Endothelial cell of hepatic sinusoid (primary cell): ENCODE data around the gene CXorf49B.
"Not testable (repeated sequence)": the region's sequence is repeated elsewhere in the genome, so short reads cannot be mapped to it uniquely, and the experiment has no call there.

Experiments
- in situ Hi-C: cut with HindIII; loops from 2 replicates; pipeline ENCODE4 v1.10.0; 2017; ENCODE audit warnings: low sequenced_read_pairs

CXorf49B gene

DNA sequence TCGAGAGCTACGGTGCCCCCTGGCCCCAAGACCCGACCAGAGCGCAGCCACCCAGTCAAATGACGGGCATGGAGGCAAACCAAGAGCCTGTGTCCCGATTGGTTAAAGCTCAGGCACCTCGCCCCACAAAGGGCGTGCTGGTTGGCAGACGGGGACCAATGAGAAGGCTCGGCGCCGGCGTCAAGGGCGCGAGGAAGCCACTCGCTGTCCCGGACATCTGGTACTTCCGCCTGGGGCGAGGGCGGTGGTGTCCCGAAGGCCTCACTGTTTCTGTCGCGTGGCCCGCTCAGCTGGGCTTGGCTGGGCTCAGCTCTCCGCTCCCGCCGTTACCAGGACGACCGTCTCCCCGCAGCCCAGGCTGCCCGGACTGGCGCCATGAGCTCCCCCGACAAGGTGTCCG, at the start of gene CXorf49B:
Gene CXorf49B (plus strand): TSS at position 301 of the 400 bp plus-strand sequence. CDS start 75 bp downstream, at position 376.
- in situ Hi-C loops, result not testable (repeated sequence)

DNA sequence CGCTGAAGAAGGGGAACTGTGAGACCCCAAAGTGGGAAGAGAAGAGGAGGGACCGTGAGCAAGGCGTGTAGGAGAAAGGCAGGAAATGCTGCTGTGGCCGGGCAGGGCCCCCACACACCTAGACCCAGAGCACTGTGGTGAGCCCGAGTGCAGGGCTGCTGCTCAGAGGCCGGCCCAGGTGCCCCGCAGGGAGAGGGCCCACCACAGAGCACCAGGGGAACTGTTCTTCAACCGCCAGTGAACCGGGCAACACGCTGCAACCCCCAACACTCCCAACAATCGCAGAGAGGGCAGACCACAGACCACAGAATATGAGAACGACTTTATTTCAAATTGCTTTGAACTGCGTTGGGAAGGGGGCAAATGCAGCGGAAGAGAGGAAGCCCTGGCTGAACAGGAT, 49.1 kb upstream of the CXorf49B start:
- in situ Hi-C loops, result not testable (repeated sequence)

DNA sequence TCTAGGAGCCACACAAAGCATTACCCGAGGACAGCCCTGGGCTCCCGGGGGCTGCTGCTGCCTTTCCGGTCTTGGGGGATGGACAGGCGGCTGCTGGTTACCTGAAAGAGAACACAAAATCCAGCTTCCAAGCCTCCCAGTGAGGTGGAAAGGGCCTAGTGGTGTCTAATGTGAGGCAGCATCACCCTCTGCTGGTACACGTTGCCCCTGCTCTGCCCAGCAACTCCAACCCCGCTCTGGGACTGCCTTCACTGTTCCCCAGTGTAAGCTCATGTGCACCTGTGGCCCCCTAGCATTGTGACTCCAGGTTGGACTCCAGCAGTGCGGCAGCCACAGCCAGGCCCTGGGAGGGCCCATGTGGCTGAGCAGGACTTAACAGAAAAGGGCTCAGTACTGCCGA, 47.6 kb upstream of the CXorf49B start:
- in situ Hi-C loops, result not testable (repeated sequence)

DNA sequence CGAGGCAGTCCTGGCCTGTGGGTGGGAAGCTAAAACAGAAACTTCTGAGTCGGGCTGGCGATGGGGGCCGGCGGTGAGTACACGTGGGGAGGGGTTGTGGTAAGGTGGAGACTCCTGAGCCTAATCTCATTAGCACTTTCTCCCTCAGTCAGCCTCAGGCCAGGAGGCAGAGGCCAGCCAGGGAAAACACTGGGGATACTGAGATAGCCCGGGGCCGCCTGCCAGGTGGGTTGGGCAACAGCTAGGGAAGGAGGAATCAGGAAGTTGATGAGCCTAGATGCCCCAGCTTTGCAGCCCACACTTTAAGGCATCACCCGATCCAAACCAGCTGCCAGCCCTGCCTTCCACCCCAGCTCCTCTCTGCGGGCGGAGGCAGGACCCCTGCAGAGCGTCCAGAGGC, 46.8 kb upstream of the CXorf49B start:
- in situ Hi-C loops, result not testable (repeated sequence)

DNA sequence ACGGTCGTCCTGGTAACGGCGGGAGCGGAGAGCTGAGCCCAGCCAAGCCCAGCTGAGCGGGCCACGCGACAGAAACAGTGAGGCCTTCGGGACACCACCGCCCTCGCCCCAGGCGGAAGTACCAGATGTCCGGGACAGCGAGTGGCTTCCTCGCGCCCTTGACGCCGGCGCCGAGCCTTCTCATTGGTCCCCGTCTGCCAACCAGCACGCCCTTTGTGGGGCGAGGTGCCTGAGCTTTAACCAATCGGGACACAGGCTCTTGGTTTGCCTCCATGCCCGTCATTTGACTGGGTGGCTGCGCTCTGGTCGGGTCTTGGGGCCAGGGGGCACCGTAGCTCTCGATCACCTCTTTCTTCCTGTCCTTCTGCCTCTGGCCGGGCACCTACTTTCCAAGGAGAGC, 45.0 kb upstream of the CXorf49B start, which contains the start of gene CXorf49:
Gene CXorf49 (minus strand): TSS at position 101 of the 400 bp plus-strand sequence. CDS start 134 bp downstream, outside the sequence.
- in situ Hi-C loops, result not testable (repeated sequence)

DNA sequence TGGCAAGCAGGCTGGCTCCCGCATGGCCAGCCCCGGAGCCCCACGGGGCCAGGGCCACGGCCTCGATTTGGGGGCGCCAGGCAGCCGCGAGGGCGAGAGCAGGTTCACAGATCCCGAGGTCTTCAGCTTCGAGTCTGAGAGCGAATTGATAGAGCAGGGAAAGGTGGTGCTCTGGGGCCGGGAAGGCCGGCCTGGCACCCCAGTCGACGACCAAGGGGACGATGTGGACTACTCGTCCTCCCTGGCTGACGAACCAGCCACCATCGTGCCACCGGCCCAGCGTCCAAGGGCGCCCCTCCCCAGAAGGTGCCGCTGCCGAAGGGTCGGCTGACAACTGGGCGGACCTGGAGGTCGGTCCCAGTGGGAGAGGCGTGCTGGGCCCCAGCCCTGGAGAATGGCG, 44.0 kb upstream of the CXorf49B start:
- in situ Hi-C loops, result not testable (repeated sequence)

DNA sequence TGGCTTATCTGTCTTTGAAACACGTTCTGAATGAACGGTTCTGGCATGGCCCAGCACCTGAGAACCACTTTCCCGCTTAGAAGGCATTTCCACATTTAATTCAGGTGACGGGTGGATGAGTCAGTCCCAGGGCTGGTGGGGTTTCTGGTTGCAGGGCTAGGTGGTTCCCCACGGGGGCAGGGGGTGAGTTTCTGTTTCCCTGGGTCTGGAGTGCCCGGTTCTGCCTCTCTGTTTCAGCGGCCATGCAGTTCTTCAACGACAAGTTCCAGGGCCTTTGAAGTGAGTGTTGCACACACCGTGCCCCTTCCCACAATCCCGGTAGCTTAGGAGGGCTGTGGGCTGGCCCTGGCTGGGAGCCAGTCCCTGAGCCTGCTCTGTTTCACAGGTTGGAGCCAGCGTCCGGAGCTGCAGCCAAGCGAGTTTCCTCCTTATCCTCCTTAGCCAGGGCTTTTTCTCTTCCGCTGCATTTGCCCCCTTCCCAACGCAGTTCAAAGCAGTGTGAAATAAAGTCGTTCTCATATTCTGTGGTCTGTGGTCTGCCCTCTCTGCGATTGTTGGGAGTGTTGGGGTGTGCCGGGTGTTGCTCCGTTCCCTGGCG, 42.8 kb upstream of the CXorf49B start:
- in situ Hi-C loops, result not testable (repeated sequence)

DNA sequence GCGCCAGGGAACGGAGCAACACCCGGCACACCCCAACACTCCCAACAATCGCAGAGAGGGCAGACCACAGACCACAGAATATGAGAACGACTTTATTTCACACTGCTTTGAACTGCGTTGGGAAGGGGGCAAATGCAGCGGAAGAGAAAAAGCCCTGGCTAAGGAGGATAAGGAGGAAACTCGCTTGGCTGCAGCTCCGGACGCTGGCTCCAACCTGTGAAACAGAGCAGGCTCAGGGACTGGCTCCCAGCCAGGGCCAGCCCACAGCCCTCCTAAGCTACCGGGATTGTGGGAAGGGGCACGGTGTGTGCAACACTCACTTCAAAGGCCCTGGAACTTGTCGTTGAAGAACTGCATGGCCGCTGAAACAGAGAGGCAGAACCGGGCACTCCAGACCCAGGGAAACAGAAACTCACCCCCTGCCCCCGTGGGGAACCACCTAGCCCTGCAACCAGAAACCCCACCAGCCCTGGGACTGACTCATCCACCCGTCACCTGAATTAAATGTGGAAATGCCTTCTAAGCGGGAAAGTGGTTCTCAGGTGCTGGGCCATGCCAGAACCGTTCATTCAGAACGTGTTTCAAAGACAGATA, 2.4 kb upstream of the CXorf49B start:
- in situ Hi-C loops, result not testable (repeated sequence)

DNA sequence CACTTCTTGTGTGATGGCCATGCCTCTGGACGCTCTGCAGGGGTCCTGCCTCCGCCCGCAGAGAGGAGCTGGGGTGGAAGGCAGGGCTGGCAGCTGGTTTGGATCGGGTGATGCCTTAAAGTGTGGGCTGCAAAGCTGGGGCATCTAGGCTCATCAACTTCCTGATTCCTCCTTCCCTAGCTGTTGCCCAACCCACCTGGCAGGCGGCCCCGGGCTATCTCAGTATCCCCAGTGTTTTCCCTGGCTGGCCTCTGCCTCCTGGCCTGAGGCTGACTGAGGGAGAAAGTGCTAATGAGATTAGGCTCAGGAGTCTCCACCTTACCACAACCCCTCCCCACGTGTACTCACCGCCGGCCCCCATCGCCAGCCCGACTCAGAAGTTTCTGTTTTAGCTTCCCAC, 1.7 kb downstream of the CXorf49B start:
- in situ Hi-C loops, result not testable (repeated sequence)

DNA sequence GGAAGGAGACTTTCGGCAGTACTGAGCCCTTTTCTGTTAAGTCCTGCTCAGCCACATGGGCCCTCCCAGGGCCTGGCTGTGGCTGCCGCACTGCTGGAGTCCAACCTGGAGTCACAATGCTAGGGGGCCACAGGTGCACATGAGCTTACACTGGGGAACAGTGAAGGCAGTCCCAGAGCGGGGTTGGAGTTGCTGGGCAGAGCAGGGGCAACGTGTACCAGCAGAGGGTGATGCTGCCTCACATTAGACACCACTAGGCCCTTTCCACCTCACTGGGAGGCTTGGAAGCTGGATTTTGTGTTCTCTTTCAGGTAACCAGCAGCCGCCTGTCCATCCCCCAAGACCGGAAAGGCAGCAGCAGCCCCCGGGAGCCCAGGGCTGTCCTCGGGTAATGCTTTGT, 2.5 kb downstream of the CXorf49B start:
- in situ Hi-C loops, result not testable (repeated sequence)

DNA sequence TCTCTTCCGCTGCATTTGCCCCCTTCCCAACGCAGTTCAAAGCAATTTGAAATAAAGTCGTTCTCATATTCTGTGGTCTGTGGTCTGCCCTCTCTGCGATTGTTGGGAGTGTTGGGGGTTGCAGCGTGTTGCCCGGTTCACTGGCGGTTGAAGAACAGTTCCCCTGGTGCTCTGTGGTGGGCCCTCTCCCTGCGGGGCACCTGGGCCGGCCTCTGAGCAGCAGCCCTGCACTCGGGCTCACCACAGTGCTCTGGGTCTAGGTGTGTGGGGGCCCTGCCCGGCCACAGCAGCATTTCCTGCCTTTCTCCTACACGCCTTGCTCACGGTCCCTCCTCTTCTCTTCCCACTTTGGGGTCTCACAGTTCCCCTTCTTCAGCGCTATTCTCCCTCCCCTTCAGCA, 4.0 kb downstream of the CXorf49B start:
- in situ Hi-C loops, result not testable (repeated sequence)

DNA sequence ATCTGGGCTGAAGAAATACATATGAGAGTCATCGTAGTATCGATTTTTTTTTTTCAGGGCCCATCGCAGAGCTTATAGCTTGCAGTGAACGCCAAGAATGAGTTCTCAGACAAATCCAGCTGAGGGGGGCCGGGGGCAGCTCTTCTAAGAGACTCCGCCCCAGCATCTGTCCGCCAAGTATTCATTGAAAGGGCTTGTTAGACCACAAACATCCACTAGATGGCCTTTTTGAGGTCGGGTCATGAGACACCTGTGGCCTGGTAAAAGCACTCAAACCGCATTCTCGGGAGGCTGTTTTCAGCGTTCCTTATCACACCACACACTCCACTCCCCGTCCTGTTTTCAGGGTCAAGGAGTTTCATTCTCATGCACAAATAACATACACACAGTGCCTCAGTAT, 15.2 kb downstream of the CXorf49B start:
- in situ Hi-C loops, result not testable (repeated sequence)

DNA sequence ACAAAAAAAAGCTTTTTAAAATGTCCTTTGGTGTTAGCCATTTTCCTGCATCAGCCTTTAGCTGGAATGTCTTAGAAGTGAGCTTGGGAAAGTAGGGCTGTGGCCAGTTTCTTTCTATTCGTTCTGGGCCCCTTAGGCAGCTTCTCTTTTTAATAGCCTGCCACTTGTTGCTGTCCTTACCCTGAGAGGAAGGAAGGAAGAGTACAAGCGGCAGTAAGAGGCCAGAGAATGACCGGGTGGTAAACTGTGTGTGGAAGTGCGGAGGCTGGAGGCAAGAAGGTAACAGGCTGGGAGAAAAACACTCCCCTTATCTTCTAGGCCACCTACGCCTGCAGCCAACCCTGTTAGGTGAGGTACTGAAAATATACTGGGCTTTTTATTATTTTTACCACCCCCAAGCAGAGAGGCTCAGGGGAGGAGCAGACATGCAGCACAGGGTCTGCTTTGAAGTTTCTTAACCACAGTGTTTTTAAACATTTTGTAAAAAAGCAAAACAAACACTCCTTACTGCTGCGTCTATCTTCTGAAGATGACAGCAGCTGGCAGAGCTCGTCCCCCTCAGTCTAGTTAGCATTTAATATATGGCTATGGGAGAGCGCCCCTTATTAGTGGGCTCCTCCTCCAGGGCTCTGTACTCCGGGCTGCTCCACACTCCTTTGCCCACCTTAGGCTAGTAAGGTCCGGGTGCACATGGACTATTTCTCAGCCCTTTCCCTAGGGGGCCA, 19.2 kb downstream of the CXorf49B start:
- in situ Hi-C loops, result not testable (repeated sequence)

DNA sequence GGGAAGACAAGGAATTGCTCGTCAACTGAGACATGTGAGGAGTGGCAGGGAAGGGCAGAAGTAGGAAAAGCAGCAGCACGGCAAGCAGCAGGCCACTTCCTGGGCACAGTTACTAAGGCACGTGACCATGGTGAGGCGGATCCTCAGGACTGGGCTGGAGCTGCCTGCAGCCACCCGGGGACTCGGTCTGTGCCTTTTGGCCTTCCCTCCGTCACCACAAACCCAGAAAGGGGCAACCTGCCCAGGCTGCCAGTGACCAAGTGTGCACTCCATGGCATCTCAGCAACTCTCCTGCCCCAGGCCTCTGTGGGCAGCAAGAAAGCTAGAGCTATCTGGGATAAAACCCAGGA, 19.8 kb downstream of the CXorf49B start:
- in situ Hi-C loops, result not testable (repeated sequence)

DNA sequence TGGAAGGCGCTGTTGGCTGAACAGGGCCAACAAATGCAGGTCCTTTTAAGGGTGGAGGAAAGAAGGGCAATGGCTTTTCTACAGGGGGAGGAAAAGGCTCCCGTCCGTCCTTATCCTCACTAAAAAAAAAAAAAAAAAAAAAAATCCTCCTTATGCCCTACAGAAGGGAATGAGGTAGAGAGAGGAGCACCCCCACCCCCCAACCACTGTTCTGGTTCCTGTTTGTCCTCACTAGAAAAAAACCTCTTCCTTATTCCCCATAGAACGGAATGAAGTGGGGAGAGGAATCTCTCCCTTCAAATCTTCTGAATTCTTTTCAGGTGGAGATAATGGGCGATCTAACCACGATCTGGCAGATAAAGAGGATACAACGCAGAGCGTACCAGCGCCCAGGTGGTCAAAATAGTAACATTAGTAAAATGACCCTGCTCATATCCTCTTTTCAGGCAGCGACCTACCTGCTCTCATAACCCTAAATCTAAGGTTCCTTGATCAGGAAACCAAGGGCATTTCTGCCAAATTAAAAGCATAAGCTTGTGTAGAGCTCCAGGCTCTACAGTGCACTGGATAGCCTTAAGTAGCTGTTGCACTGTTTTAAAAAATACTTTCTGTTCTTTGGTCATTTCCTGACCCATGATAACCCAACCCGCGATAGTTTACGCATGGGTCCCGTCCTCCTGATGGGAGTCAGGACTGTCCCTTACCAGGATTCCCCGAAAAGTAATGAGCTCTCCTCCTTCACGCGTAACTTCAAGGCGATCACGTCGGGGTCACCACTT, 20.6 kb downstream of the CXorf49B start:
- in situ Hi-C loops, result not testable (repeated sequence)

DNA sequence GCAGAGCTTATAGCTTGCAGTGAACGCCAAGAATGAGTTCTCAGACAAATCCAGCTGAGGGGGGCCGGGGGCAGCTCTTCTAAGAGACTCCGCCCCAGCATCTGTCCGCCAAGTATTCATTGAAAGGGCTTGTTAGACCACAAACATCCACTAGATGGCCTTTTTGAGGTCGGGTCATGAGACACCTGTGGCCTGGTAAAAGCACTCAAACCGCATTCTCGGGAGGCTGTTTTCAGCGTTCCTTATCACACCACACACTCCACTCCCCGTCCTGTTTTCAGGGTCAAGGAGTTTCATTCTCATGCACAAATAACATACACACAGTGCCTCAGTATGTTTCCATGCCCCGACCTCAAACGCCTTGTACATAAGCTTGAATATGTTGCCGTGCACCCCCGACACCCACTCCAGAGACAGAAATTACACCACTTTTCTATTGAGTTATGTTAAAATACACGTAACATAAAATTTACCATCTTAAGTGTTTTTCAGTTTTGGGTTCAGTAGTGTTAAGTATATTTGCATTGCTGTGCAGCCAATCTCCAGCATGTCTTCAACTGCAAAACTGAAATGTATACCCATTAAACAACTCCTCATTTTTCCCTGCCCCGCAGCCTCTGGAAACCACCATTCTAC, 21.3 kb downstream of the CXorf49B start:
- in situ Hi-C loops, result not testable (repeated sequence)

DNA sequence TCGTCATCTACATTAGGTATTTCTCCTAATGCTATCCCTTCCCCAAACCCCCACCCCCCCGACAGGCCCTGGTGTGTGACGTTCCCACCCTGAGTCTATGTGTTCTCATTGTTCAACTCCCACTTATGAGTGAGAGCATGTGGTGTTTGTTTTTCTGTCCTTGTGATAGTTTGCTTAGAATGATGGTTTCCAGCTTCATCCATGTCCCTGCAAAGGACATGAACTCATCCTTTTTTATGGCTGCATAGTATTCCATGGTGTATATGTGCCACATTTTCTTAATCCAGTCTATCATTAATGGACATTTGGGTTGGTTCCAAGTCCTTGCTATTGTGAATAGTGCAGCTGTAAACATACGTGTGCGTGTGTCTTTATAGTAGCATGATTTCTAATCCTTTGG, 43.3 kb downstream of the CXorf49B start:
- in situ Hi-C loops, result not testable (repeated sequence)

DNA sequence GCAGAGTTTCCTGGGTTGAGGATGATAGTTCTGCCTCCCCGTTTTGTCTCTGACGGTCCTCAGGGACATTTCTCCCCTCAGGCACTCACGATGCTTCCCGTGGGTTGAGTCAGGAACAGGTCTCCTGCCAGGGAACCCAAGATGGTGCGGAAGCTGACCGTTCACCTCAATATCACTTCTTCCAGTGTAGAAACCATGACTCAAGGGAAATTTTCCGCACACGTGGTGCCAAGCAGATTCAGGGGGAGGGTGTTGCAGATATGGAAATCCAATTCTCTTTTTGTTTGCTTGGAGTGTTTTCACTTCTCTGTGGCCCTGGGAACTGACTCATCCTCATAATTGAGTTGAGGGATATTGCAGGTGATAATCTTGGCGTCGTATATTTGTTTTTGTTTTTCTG, 46.7 kb downstream of the CXorf49B start:
- in situ Hi-C loops, result no loop called here

DNA sequence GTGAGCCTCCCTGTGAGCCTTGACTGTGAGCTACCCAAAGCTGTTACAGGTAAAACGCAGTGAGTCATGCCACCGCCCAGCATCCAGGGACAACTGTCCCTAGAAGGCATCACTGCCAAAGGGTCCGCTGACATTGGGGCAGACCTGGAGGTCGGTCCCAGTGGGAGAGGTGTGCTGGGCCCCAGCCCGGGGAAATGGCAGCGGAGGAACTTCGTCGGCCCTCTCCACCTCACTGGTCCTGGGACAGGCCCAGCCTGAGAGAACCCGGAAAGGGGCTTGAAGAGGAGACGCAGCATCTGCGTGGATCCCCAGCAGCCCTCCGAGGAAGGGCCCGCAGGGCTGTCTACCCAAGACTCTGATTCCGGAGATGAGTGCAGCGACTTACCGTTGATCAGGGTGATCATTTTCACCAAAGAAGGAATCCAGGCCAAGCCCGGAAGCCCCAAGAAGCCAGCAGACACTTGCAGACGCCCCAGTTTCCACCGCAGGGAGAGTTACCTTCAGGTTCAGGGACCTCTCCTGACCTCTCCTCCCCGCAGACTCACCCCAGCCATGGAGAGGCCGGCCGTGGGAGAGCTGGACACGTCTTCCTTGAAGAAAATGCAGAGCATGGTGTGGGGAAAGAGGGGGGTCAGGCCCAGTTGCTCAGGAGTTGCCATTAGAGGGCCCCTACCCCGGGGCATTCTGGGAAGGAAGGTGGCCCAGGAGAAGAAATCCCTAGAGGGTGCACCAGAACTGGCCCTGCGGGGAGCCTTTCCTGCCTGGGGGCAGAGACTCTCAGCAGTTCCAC, 51.2 kb downstream of the CXorf49B start:
- in situ Hi-C loops, result no loop called here
